Panc1 (cell line): ENCODE data around the gene IFNA1. TPM values are rescaled to one million over a fixed set of nuclear protein-coding genes. Genes with fewer than 3 reads are reported as not detected.

ENCODE experiments used
- ATAC-seq: fragments of 200-7000 bp; cut with Tn5 transposase; 2 replicates; pipeline ENCODE4 v1.9.1; 2020; ENCODE audit warnings: mild to moderate bottlenecking, moderate library complexity
- BruUV-seq: library from RNA; stranded (reverse); fragments of 400-500 nt; replicated peaks from 2 replicates; lab custom pipeline; 2021; lab: Mats Ljungman, UMichigan
- CTCF ChIA-PET: fragments of 300-600 bp; sonication (Branson Sonifier 250); formaldehyde crosslinking; loops from one replicate; lab custom pipeline; 2022; ENCODE audit warnings: antibody characterized with exemption; lab: Charles Lee
- POLR2A ChIA-PET: fragments of 300-600 bp; sonication (Branson Sonifier 250); formaldehyde crosslinking; loops from one replicate; lab custom pipeline; 2022; ENCODE audit warnings: antibody characterized with exemption; lab: Charles Lee
- DNase-seq: peaks from one replicate; pipeline ENCODE4 v3.0.0-alpha.2; 2010; ENCODE audit warnings: low read depth, low spot score
- H3K27ac ChIP-seq: 2 replicates; pipeline ENCODE4 v1.5.1; 2011; ENCODE audit warnings: mild to moderate bottlenecking, low read length, inconsistent platforms
- H3K27me3 ChIP-seq: fragments of 200-500 bp; sonication (Bioruptor generic); 2 replicates; pipeline ENCODE4 v1.6.0; 2014; ENCODE audit warnings: low read length, inconsistent platforms; ENCODE audit not compliant: control insufficient read depth, insufficient read depth
- H3K36me3 ChIP-seq: fragments of 200-500 bp; sonication (Bioruptor generic); 2 replicates; pipeline ENCODE4 v1.5.1; 2014; ENCODE audit warnings: inconsistent platforms, mild to moderate bottlenecking, low read length, moderate library complexity; ENCODE audit not compliant: control insufficient read depth, insufficient read depth
- H3K4me1 ChIP-seq: 2 replicates; pipeline ENCODE4 v1.5.1; 2011; ENCODE audit warnings: inconsistent platforms, mild to moderate bottlenecking, low read length, moderate library complexity; ENCODE audit not compliant: control insufficient read depth, insufficient read depth
- H3K4me3 ChIP-seq, 2 experiments: 2 replicates each; pipeline ENCODE4 v1.5.1; 2011 to 2012; ENCODE audit warnings: low read depth in 2 of 2, low read length in 2 of 2, mild to moderate bottlenecking in 2 of 2, inconsistent platforms in 1 of 2, moderate library complexity in 1 of 2
- H3K9me3 ChIP-seq: fragments of 200-500 bp; sonication (Bioruptor generic); 2 replicates; pipeline ENCODE4 v1.5.1; 2014; ENCODE audit warnings: low read depth, mild to moderate bottlenecking, inconsistent platforms, low read length, moderate library complexity; ENCODE audit not compliant: control insufficient read depth, insufficient read depth
- POLR2AphosphoS5 ChIP-seq: IDR thresholded peaks from 2 replicates; pipeline ENCODE4 v1.6.1; 2012; ENCODE audit warnings: mild to moderate bottlenecking, low read depth, low read length, moderate library complexity
- SIN3A ChIP-seq: IDR thresholded peaks from 2 replicates; pipeline ENCODE4 v1.6.1; 2012; ENCODE audit warnings: low read depth, mild to moderate bottlenecking, low read length, moderate library complexity, borderline replicate concordance; ENCODE audit not compliant: insufficient read depth
- TCF7L2 ChIP-seq: IDR thresholded peaks from 2 replicates; pipeline ENCODE4 v1.6.1; 2011; ENCODE audit warnings: mild to moderate bottlenecking, low read depth, low read length, inconsistent platforms
- in situ Hi-C: cut with HindIII; loops from 2 replicates; pipeline ENCODE4 v1.10.0; 2016; ENCODE audit warnings: low sequenced_read_pairs, low pct_unique_long_range_greater_than_20kb
- intact Hi-C: fragments of 100-400 bp; cut with micrococcal nuclease; formaldehyde crosslinking; loops from one replicate; pipeline ENCODE4 v1.10.0; 2022; ENCODE audit not compliant: unreplicated experiment
- total RNA-seq: library from RNA; stranded (reverse); gene quantifications from one replicate; pipeline ENCODE4 v1.2.1, GENCODE V29; 2021; ENCODE audit not compliant: unreplicated experiment
- TF ChIP-seq, protein P1 (sequence below), 2 experiments: IDR thresholded peaks; 2 replicates each; pipeline ENCODE4 v1.6.1; 2011 to 2012; ENCODE audit warnings: low read depth in 2 of 2, control low read depth in 1 of 2, low read length in 1 of 2, mild to moderate bottlenecking in 1 of 2, moderate library complexity in 1 of 2; ENCODE audit not compliant: insufficient read depth in 1 of 2
- TF ChIP-seq, protein P2 (sequence below): fragments of 450-650 bp; IDR thresholded peaks from 2 replicates; pipeline ENCODE4 v1.5.1; 2017; ENCODE audit warnings: mild to moderate bottlenecking

The IFNA1 gene
- total RNA-seq, 1 experiment from 2014 or later, result not detected

DNA sequence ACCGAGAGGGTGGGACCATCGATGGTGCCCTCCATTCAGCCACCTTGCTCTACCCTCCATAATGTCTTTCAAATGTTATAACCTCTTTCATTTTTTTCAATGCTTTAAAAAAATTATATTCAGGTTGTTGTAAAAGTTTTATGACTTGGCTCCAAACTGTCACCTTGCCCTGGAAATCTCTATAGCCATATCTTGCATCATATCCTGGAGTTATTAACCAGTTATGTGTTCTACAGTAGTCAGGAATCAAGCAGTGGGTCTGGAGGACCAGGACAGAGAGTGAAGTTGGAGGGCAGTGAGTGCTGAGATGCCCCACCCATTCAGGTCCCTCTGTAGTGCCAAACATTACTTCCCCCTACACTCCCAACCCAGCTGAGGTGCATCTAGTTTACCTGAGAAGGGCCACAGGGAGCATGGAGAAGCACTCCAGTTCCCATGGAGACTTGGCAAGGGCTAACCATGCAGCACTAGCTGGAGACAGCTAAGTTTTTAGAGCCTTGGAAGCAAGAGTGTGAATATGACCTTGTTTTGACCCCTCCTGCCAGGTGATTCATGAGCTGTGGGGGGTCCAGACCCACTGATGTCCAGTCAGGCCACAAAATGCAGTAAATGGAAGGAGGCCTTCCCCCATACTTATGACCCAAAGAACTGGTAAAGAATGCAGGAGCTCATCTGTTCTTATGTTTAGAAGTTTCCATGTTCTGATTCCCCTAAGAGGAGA is 25.9 kb upstream of the IFNA1 start:
- TF ChIP-seq POLR2AphosphoS5 (no peak), SIN3A (no peak), TCF7L2 (no peak)
- TF ChIP-seq, protein P1, sequence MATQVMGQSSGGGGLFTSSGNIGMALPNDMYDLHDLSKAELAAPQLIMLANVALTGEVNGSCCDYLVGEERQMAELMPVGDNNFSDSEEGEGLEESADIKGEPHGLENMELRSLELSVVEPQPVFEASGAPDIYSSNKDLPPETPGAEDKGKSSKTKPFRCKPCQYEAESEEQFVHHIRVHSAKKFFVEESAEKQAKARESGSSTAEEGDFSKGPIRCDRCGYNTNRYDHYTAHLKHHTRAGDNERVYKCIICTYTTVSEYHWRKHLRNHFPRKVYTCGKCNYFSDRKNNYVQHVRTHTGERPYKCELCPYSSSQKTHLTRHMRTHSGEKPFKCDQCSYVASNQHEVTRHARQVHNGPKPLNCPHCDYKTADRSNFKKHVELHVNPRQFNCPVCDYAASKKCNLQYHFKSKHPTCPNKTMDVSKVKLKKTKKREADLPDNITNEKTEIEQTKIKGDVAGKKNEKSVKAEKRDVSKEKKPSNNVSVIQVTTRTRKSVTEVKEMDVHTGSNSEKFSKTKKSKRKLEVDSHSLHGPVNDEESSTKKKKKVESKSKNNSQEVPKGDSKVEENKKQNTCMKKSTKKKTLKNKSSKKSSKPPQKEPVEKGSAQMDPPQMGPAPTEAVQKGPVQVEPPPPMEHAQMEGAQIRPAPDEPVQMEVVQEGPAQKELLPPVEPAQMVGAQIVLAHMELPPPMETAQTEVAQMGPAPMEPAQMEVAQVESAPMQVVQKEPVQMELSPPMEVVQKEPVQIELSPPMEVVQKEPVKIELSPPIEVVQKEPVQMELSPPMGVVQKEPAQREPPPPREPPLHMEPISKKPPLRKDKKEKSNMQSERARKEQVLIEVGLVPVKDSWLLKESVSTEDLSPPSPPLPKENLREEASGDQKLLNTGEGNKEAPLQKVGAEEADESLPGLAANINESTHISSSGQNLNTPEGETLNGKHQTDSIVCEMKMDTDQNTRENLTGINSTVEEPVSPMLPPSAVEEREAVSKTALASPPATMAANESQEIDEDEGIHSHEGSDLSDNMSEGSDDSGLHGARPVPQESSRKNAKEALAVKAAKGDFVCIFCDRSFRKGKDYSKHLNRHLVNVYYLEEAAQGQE (IDR thresholded peaks at IDR 0.05; ENCODE audit: insufficient read depth in 1 of 2, low read depth in 2 of 2, low read length in 1 of 2), result no peak
- TF ChIP-seq, protein P2, sequence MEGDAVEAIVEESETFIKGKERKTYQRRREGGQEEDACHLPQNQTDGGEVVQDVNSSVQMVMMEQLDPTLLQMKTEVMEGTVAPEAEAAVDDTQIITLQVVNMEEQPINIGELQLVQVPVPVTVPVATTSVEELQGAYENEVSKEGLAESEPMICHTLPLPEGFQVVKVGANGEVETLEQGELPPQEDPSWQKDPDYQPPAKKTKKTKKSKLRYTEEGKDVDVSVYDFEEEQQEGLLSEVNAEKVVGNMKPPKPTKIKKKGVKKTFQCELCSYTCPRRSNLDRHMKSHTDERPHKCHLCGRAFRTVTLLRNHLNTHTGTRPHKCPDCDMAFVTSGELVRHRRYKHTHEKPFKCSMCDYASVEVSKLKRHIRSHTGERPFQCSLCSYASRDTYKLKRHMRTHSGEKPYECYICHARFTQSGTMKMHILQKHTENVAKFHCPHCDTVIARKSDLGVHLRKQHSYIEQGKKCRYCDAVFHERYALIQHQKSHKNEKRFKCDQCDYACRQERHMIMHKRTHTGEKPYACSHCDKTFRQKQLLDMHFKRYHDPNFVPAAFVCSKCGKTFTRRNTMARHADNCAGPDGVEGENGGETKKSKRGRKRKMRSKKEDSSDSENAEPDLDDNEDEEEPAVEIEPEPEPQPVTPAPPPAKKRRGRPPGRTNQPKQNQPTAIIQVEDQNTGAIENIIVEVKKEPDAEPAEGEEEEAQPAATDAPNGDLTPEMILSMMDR, result no peak
- intact Hi-C loops, result no loop called here
- ChIA-PET CTCF (no interaction called here), POLR2A (no interaction called here)
- Histone ChIP-seq H3K27ac (no peak overlapping the region), H3K4me3 (no peak overlapping the region), H3K27me3 (no peaks in the 10 kb centered on the region), H3K9me3 (no peaks in the 10 kb centered on the region), H3K36me3 (no peaks in the 10 kb centered on the region), H3K4me1 (no peaks in the 10 kb centered on the region)
- ATAC-seq (no peak), DNase-seq (no peak)
- in situ Hi-C loops, result no loop called here
- BruUV-seq, result no TSS peak

DNA sequence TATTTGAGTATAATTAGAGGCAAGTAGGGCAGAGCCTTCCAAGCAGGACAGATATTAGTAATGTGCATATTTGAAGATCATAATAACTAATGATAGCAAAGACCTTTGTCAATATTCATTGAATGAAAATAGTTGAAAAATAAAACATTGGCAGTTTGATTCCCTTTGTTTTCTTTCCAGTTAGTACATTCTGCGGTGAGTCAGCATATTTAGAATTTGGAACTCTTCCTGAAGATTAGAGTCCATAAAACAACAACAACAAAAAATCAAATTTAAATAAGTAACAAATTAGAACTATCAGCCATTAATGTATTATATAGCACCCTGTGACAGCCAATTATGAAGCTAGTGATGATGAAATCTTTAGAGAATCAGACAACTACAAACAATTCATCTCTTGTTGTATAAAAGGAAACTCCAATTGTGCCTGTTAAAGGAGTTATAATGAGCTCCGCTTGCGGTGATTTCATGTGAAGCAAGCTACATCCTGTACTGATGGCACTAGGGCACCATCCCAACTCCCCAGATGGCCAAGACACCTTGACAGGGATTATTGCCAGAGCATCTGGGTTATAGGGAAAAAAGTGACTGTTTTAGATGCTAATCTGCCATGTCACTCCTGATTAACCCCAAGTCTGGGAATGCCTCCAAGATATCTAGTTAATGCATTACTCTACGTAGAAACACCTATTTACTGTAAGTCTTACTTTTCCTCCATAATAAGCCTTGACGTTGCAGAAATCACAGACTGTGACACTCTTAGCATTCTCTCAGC is 24.6 kb upstream of the IFNA1 start:
- intact Hi-C loops (no loop called here), in situ Hi-C loops (no loop called here)
- CTCF ChIA-PET, result no interaction called here
- no peaks in the 10 kb centered on the region for H3K4me1 ChIP-seq
- ATAC-seq, result no peak
- DNase-seq, result no peak
- no peak overlapping the region for H3K27ac ChIP-seq
- POLR2A ChIA-PET, result interaction anchor here (0.6 kb wide), 1 partner anchor 48 kb away, joined by 6 read pairs; no protein-coding TSS in a partner anchor
- no peaks in the 10 kb centered on the region for H3K36me3 ChIP-seq
- no peak overlapping the region for H3K4me3 ChIP-seq
- BruUV-seq, result no TSS peak
- no peaks in the 10 kb centered on the region for H3K9me3 ChIP-seq
- H3K27me3 ChIP-seq, result no peaks in the 10 kb centered on the region
- TF ChIP-seq TCF7L2 (no peak), SIN3A (no peak), POLR2AphosphoS5 (no peak)
- TF ChIP-seq, protein P2, result no peak
- TF ChIP-seq, protein P1 (IDR thresholded peaks at IDR 0.05; ENCODE audit: insufficient read depth in 1 of 2, low read depth in 2 of 2, low read length in 1 of 2), result no peak
